ENCODE measurements around the gene C1R.
"Not testable (repeated sequence)": the region's sequence is repeated elsewhere in the genome, so short reads cannot be mapped to it uniquely, and the experiment has no call there.

Gene C1R

GRCh38 chr12:7120166-7120565 lies 27.9 kb upstream of the C1R start:
- no peak for DNase-seq (ENCODE audit: low spot score)

- DNase-seq (ENCODE audit: low spot score), result no peak
Measured at GRCh38 chr12:7118881-7119280, 26.6 kb upstream of the C1R start.

- no peak for DNase-seq (ENCODE audit: low spot score)
Measured at GRCh38 chr12:7117670-7118069, 25.4 kb upstream of the C1R start.

DNA sequence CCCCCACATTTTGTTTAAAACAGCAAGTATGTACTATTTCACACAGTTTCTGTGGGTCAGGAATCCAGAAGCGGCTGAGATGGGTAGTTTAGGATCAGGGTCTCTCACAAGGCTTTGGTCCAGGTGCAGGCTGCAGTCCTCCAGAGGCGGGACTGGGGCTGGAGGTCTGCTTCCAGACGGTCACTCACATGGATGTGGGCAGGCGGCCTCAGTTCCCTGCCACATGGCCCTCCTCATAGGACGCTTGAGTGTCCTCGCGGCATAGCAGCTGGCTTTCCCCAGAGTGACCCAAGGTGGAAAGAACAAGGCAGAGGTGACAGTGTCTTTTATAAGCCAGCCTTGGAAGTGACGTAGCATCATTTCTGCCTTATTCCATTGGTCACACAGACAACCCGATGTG lies 24.7 kb upstream of the C1R start:
- no peak for DNase-seq (ENCODE audit: low spot score)

DNA sequence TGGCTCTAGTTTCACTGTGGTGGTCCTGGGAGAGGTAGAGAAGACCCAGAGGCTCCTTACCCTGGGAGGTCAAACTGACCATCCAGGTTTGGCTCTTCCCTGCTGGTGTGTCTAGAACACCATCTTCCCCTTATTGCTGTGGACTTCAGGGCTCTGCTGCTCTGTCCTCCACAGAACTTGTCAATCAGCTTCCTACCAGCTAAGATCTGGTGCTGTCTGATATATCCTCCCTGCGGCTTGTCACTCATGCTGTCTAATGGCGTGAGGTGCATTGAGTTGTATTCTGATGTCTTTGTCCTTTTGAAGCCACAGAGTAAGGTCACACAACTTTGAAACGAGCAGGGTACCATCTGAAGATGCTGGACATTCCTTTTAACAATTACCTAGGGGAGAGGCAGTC lies 24.0 kb upstream of the C1R start:
- DNase-seq (ENCODE audit: low spot score), result no peak

DNA sequence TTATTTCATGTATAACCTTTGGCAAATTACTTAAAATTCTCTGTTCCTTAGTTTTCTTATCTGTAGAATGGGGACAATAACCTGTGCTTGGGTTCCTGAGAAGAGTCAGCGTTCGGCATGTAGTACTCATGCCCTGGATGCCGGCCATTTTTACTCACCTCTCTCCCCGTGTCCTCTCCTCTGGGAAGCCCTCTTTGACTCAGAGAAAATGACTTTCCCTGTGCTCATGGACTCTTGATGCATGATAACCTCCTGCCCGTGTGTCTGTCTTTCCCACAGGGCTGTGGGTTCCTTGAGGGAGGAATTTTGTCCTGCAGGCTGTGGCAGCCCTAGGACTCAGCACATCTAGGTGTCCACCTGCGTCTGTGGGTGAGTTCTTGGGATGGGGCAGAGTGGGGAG lies 22.6 kb upstream of the C1R start:
- no peak for DNase-seq (ENCODE audit: low spot score)

GRCh38 chr12:7114008-7114407 lies 21.8 kb upstream of the C1R start:
- DNase-seq (ENCODE audit: low spot score), result no peak

DNA sequence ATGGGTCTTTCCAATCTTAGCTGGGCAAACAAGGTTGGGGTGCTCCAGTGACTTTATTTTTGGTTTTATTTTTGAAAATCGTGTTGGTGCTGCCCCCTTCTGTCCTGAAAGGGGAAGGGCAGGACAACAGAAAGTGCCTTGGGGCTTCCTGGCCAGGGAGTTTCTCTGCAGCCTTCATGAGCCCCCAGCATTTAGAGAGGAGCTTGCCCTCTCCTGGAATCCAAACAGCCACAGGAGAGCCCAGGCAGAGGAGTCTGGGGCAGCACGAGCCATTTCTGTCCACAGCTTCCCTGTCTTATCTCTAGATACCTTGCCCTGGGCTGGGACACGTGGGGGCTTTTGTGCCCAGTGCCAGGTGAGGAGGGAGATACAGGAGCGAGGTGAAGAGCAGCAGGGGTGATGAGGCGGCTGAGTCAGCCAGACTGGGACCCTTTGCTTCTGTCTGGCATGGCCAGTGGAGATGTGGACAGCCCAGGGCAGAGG lies 21.2 kb upstream of the C1R start:
- DNase-seq (ENCODE audit: low spot score), result peak; percentile 65

DNA sequence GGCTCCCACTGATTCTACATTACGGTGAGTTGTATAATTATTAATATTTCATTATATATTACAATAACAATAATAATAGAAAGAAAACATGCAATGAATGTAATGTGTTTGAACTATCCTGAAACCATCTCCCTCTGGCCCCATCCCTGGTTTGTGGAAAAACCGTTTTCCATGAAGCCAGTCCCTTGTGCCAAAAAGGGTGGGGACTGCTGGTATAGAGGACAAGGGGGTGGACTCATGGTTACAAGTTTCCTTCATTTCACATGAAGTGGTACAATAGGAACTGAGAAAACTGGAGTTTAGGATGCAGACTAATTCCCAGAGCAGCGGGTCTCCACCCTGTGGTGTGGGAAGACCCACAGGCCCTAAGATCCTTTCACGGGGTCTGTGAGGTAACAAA lies 19.8 kb upstream of the C1R start:
- DNase-seq (ENCODE audit: low spot score), result no peak

DNA sequence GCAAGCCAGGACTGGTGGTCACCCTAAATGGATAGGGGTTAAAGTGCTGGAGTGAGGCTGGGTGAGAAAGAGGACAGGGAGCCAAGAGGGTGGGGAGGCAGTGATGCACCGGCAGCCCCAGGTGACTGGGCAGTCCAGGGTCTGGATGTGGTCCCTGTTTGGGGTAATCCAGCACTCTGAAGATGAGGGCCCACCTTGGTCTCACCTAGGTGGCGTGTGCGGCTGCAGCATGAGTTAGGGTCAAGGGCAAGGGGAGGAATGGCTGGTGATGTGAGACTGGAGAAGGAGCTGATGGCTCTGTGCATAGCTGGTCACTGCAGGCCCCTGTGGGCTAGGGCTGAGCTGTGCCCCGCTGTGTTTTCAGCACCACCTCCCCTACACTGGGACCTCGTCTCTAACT lies 18.4 kb upstream of the C1R start:
- no peak for DNase-seq (ENCODE audit: low spot score)

DNA sequence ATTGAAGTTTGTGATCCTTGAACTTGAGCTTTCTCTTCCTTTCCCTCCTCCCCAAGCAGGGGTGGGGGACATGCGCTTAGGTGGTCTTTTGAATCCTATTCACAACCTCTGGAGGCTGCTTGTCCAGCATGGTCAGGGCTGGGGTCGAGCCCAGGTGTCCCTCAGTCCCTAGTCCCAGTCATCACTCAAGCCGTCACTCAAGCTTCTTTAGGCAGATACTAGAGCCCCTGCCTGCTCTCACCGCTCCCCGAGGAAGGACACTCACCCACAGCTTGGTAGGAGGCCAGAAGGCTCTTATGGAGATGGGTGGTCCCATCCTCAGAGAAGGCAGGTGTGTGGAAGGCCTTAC lies 17.3 kb upstream of the C1R start:
- no peak for DNase-seq (ENCODE audit: low spot score)

GRCh38 chr12:7108796-7109571 lies 16.7 kb upstream of the C1R start, which contains the start of gene C1RL:
Gene C1RL, minus strand, starts transcription at chr12:7109214. Its CDS starts 34 bp downstream, at chr12:7109180.
- peak; percentile 66 for DNase-seq (ENCODE audit: low spot score)

GRCh38 chr12:7108003-7108795 lies 16.0 kb upstream of the C1R start:
- peak; percentile 75 for DNase-seq (ENCODE audit: low spot score)

- no peak for DNase-seq (ENCODE audit: low spot score)
Measured at GRCh38 chr12:7107636-7108002, 15.4 kb upstream of the C1R start.

GRCh38 chr12:7107181-7107580 lies 14.9 kb upstream of the C1R start:
- not testable (repeated sequence) for DNase-seq (ENCODE audit: low spot score)

- no peak for DNase-seq (ENCODE audit: low spot score)
Measured at GRCh38 chr12:7106082-7106481, 13.8 kb upstream of the C1R start.

DNA sequence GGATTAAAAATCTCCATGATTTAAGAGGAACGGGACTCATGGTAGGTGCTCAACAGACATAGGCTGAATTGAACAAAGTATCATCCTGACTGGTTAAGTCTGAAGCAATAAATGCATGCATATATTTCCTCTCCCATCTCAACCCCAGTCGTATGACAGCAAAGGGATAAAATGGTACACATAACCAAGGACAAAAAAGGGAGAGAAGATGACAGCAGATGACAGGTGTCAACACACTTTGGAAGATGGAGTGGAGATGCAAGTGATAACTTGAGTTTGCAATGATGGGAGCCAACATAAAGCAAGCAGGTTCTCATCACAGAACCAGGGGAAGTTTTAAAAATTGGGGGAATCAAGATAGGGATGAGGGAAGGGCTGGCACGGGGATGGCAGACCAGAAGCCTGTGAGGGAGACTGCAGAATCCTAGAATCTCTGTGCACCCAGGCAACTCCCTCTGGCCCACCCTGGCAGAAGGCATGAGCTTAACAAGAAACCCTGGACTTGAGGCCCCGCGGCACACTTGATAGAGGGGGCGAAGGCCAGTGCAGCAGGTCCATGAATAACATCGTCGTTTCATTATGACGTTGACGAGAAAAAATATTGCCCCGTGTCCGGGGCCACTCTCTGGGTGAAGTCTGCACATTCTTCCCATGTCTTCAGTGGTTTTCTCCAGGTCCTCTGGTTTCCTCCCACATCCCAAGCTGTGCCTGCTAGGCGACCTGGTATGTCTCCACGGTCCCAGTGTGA lies 11.8 kb upstream of the C1R start:
- no peak for DNase-seq (ENCODE audit: low spot score)

- DNase-seq (ENCODE audit: low spot score), result no peak
Measured at GRCh38 chr12:7102582-7102981, 10.3 kb upstream of the C1R start.

DNA sequence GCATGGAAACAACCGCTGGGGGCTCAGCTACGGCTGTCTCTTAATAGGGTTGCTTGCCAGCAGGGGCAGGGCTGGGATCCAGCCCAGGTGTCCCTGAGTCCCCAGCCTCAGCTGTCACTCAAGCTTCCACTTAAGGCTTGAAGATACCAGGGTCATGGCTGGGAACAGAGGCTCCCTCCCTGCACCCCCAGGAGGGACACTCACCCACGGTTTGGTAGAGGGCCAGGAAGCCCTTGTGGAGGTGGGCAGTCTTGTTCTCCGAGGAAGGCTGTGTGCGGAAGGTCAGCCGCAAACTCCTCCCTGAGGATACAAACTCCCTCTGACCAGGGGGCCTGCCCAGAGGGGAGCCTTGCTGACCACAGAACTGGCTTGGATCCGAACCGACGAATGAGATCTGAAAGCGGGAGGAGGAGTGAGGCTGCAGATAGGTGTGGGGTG lies 9.5 kb upstream of the C1R start:
- no peak for DNase-seq (ENCODE audit: low spot score)

DNA sequence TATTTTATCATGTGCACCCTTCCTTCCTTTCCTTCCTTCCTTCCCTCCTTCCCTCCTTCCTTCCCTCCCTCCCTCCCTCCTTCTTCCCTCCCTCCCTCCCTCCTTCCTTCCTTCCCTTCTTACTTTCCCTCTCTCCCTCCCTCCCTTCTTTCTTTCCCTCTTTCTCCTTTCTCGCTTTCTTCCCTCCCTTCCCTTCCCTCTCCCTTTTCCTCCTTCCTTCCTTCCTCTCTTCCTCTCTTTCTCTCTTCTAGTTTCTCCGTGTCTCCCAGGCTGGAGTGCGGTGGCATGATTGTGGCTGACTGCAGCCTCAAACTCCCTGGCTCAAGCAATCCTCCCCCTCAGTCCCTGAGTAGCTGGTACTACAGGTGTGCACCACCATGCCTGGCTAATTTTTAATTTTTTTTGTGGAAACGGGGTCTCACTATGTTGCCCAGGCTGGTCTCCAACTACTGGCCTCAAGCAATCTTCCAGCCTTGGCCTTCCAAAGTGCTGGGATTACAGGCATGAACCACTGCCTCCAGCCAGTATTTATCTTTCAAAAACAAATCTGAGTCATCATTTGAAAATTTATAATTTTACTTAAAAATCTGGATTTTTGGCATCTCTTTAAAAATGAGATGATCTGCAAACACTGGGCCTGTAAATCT lies 8.9 kb upstream of the C1R start:
- DNase-seq (ENCODE audit: low spot score), result no peak

- peak; percentile 24 for DNase-seq (ENCODE audit: low spot score)
Measured at GRCh38 chr12:7100239-7100638, 8.0 kb upstream of the C1R start.
